GM18511 (cell line): ENCODE measurements around the gene EOLA1.
"Not testable (repeated sequence)": the region's sequence is repeated elsewhere in the genome, so short reads cannot be mapped to it uniquely, and the experiment has no call there.

Experiments used
- ATAC-seq: cut with Tn5 transposase; IDR thresholded peaks from one replicate; pipeline ENCODE4 v1.9.1; 2021; ENCODE audit warnings: mild to moderate bottlenecking, moderate library complexity; ENCODE audit not compliant: unreplicated experiment

The EOLA1 gene

DNA sequence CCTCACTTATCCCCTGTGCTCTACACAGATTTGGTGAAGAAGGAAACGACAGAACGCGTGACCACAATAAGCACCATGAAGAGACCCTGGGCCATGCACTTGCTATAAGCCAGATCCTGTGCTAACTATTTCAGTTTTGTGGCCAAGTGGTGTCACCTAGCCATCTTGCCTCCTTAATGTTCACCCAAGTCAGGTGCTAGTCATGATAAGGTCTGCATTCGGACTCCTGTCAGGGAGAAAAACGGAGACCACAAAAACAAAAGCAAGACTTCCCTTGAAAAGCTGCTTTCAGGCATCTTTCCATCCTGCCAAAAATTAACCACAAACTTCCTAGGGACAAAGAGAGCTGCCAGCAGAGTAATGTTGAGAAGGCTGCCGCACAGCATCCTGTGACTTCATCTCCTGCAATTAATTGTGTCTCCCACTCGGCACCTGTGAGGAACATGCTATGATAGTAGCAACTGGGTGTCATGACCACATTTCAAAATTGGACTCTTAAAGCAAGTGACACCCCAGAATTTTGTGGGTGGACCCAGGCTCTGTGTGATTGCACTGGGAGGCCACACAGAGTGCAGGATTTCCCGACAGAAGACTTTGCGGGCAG, 26.9 kb upstream of the EOLA1 start:
- no peak for ATAC-seq

DNA sequence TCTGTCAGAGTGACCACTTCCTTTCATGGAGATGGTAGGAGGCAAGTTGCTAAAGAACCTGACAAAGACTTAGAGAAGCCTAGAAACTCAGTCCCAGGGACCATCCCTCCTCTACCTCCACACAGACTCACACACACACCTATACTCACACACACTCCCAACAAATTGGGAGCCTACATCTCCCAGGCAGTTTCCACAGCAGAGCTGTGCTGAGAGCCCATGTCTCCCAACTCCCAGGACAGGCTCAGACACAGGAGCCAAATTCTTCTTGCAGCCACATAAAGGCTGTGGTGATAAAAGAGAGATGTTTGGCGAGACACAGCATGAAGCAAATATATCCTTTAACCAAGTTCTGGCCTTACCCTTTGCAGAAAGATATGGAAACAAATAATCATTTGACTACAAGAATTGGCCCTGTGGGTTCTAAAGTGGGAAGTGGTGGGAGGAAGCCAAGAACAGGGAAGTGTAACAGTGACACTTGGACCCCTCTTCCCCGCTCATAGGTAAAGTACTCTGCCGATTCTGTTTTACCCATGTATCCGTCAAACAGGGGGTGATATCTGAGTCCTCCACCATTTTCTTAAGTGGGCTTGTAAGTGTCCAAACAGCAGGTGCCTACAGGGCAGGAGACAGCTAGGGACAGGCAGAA, 24.7 kb upstream of the EOLA1 start:
- ATAC-seq = no peak

DNA sequence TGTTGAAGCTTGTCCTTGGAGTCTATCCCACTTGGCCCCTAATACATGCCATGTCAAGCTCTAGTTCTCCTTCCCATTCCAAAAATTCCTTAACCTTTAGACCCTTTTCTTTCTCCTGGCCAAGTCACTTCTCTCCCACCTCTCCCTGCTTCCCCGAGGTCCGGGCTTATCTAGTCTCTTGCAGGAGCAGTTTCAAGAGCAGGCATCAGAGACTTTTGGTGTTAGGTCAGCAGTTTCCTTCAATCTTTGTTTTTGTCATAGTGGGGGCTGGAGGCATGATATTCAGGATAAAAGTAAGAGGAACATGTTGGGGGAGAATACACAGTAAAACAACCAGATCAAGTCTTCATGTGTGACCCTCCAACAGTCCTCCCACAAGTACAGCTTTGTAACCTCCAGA, 24.2 kb upstream of the EOLA1 start:
- no peak for ATAC-seq

DNA sequence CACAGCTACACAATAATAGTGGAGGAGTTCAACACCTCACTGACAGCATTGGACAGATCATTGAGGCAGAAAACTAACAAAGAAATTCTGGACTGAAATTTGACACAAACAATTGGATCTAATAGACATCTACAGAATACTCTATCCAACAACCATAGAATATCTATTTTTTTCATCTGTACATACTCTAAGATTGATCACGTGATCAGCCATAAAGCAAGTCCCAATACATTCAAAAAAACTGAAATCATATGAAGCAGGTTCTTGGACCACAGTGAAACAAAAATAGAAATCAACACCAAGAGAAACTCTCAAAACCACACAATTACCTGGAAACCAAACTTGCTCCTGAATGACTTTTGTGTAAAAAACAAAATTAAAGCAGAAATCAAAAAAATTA, 23.5 kb upstream of the EOLA1 start:
- ATAC-seq = no peak

DNA sequence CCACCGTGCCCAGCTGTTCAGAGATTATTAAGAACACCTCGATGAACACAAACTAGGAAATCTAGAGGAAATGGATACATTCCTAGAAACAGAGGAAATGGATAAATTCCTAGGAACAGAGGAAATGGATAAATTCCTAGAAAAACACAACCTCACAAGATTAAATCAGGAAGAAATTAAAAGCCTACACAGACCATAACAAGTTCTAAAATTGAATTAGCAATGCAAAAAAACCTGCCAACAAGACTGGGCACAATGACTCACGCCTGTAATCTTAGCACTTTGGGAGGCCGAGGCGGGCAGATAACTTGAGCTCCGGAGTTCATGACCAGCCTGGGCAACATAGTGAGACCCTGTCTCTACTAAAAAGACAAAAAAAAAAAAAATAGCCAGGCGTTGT, 22.6 kb upstream of the EOLA1 start:
- ATAC-seq = no peak

DNA sequence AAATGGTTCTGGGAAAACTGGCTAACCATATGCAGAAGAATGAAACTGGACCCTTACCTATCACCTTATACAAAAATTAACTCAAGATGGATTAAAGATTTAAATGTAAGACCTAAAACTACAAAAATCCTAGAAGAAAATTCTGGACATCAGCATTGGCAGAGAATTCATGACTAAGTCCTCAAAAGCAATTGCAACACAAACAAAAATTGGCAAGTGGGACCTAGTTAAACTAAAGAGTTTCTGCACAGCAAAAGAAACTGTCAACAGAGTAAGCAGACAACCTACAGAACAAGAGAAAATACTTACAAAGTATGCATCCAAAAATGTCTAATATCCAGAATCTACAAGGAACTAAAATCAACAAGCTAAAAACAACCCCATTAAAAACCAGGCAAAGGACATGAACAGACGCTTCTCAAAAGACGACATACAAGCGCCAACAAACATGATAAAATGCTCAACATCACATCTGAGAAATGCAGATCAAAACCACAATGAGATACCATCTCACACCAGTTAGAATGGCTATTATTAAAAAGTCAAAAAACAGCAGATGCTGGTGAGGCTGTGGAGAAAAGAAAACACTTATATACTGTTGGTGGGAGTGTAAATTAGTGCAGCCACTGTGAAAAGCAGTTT, 20.1 kb upstream of the EOLA1 start:
- ATAC-seq = not testable (repeated sequence)

DNA sequence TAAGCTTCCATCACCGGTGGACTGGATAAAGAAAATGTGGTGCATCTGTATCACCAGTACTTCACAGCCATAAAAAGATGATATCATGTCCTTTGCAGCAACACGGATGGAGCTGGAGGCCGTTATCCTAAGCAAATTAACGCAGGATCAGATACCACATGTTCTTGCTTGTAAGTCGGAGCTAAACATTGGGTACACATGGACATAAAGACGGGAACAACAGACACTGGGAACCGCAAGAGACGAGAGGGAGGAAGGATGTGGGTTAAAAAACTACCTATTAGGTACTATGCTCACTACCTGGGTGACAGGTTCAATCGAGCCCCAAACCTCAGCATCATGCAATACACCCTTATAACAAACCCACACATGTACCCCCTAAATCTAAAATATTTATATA, 19.4 kb upstream of the EOLA1 start:
- no peak for ATAC-seq

DNA sequence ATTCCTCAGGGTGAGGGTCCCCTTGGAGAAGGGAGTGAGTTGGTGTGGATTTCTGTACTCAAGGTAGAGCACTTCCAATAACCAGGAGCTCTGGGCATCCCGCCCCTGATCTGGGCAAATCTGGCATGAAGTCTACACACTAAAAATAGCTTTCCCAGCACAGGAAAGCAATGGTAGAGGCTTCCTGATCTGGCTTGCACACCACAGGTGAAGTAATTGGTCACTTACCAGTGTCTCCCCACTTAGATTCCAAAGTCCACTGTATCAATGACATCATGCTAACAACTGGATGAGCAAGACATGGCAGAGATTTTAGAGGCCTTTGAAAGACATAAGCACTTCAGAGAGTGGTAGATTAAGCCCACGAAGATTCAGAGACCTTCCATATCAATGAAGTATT, 17.9 kb upstream of the EOLA1 start:
- ATAC-seq = no peak

DNA sequence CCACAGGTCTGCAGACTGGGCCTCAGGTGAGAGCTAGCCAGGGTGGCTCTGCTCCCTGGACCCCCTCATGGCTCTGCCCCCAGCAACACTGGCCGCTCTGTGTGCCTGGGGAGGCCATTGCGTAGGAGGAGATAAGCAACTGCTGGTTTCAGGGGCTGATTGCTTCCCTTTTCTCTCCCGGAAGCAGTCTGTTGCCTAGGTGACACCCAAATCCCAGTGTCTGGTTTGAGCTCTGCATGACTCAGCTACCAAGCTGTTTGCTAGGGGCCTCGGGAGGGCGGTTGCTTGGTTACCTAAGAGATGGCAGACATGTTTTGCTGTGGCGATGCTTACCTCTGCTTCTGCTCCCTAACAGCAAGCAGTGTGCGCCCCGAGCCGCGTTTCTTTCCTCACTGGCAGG, 15.4 kb upstream of the EOLA1 start:
- peak; percentile 91 for ATAC-seq

DNA sequence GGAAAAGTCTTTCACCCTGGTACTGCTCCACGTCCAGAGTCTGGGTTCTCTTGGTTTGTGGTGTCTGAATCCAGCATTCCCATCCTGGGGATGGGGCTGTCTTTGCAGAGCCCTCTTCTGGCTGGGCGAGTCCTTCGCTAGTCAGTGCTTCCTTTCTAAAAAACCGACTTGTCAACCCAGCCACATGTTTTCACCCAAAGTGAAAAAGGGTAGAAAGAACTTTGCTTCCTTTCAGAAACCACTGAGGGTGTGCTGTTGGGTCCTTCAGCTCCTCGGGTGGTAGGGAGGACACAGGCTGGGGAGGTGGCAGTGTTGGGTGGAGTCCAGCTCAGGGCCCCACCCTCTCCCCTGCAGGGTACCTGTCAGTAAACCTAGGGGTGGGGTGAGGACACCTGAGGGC, 14.9 kb upstream of the EOLA1 start:
- ATAC-seq = peak; percentile 52

DNA sequence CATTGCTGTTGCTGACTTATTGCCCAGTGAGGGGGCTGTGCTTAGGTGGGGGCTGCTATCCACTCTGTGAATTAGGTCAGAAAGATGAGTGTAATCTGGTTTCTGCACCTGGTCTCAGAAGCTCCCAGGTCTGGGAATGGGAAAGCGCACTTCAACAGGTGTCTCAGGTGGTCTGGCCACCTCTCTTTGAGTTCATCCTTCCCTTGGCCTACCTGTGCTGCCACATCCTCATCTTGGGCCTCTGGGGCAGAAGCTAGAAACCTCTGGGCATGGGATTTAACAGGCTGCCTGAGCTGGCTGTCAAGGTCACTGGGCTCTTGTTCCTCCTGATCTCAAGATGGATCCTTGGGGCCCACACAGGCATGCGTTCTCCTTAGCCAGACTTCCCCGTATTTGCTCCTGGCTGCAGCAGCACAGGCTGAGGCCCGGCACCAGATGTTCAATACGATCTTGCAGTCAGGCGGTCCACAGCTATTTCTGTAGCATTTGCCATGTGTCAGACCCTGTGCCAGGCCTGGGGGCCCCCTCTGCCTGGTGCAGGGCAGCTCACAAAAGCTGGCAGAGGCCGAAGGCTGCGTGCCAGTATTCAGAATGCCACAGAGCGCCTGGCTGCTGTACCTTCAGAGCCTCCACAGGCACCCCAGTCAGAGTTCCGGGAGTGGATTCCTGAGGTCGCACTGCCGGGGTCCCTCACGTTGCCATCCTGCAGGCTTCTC, 14.3 kb upstream of the EOLA1 start:
- ATAC-seq = not testable (repeated sequence)

DNA sequence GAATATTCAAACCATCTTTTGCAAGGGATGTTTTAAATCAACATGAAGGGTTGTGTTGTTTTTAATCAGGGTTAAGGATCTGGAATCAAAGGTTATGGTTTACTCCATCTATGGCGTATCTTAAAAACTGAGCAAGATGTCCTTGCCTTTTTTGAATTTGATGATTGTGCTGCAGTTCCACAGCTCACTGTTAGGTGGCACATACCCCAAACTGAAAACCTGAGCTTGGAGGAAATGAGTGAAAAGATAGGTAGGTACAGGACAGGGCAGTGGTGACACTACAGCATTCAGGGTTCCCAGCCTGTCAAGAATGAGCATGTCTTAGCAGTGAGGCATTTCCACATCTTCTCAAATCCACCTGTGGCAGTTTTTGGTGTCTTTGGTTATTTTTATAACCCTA, 13.1 kb upstream of the EOLA1 start:
- ATAC-seq = peak; percentile 21

DNA sequence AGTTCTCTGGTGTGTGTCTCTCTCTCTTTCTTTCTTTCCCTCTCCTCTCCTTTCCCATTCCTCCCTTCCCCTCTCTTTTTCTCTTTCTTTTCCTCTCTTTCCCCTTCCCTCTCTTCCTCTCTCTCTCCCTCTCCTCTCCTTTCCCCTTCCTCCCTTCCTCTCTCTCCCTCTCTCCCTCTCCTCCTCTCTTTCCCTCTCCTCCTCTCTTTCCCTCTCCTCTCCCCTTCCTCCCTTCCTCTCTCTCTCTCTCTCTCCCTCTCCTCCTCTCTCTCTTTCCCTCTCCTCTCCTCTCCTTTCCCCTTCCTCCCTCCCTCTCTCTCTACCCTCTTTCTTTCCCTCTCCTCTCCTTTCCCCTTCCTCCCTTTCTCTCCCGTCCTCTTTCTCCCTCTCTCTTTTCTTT, 12.4 kb upstream of the EOLA1 start:
- ATAC-seq = no peak

DNA sequence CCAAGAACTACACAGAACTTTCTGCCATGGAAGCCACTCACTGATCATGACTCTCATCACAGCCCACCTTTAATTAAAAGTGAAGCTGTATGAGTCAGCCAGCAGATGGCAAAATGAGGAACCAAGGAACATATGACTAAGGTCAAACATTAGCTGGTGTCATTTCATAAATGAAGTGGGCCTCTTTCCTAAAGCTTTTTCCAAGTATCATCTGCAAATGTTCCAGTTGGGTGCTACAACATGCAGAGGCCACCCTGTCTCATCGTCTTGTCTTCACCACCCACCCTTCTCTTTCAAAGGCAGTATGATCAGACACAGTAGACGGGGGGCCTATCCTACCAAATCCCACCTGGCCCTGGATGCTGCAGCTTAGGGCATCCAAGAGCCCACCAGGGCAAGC, 9.2 kb upstream of the EOLA1 start:
- peak; percentile 82 for ATAC-seq

DNA sequence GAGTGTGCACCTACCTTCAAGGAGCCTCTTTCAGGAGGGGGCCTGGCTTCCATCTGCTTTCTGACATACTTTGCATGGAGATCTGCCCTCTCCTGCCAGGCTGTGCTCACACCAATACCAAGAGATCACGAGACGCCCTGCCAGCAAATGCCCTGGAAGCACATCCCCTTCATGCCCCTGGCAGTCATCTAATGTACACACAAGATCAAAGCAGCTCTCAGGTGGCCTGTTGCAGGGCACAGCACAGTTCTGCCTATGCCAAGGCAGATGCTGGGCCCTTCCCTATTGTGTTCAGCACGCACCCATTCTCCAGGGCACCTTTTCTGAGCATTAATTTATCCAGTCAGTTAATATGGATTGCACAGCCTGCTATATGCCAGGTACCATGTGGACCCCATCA, 7.9 kb upstream of the EOLA1 start:
- ATAC-seq = not testable (repeated sequence)

DNA sequence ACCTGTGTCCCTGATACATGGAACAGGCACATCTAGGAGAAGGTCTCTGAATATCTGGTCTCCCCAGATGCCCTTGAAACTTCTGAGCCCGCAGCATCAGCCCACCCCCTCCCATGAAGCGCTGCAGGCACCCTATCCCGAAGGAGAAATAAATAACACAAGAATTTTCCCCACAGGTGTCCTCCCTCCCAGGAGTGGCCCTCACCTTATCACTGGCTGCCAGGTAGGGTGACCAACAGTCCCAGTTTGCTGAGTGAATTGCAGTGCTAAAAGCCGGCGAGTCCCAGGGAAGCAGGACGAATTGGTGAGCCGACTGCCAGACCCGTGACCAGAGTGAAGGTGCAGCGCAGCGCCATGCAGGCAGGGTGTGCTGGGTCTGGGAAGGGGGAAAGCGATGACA, 6.8 kb upstream of the EOLA1 start:
- ATAC-seq = not testable (repeated sequence)

DNA sequence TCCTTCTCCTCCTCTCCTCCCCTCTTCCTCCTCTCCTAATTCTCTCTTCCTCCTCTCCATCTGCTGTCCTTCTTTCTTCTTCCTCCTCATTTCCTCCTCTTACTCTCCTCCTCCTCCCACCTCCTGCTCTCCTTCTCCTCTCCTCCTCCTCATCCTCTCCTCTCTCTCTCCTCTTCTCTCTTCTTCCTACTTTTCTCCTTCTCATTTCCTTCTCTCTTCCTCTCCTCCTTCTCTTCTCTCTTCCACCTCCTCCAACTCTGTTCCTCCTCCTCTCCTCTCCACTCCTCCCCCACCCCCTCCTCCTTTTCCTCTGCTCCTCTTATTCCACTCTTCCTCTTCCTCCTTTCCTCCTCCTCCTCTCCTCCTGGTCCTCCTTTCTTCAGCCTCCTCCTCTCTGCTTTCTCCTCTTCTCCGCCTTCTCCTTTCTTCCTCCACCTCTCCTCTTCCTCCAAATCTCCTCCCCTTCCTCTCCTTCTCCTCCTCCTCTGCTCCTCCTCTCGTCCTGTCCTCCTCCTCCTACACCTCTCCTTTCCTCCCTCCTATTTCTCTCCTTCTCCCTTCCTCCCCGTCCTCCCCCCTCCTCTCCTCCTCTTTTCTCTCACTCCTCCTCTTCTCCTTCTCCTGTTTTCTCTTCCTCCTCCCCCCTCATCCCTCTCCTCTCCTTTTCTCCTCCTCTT, 5.7 kb upstream of the EOLA1 start:
- ATAC-seq = not testable (repeated sequence)

DNA sequence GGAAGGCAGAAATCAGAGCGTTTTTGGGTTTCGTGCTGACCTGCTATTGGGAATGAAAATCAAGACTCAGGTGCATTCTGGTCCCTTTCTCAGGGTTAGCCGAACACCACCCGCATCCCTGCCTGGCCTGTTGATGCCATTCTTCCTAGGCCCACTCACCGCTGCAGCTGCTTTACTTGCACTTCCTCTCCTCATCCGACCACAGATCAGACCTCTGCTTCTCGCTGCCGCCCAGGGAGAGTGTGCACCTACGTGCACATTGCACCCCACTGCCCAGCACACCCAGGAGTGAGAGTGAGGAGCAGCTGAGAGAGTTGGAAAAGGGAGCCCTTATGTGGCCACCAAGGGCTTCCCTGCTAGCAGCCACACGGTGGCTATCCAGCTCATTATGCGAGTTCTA, 3.3 kb upstream of the EOLA1 start:
- ATAC-seq = peak; percentile 15

DNA sequence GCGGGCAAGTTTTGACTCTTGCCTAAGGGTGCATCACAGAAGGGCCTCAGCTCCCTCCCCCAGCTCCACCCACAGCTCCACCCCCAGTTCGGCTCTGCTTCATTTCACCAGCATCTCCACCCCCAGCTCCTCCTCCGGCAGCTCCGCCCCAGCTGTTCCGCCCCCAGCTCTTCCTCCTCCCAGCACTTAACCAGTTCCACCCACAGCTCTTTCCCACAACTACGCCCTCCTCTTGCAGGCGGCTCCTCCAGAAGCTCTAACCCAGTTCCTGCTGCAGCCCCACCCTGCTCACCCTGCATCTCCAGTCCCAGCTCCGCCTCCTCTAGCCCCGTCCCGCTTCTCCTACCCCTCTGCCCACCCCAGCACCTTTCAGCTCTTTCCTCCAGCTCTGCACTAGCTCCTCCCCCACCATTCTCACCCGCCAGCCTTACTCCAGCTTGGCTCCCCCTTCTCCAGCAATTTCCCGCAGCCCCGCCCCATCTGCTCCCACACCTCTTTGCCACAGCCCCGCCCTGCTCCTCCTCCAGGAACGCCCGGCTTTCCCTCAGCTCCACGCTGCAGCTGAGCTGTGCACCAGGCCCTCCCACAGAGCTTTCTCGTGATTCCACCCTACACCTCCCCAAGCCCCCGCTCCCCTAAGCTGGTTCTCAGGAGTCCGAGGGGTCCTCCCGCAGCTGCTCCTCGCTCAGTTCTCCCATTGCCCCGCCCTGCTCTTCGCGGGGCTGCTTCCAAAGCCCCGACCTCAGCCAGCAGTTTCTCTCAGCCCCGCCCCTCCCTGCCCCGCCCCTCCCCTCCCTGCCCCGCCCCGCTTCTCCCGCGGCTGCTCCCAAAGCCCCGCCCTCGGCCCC, 1.3 kb upstream of the EOLA1 start:
- peak; percentile 39 for ATAC-seq

DNA sequence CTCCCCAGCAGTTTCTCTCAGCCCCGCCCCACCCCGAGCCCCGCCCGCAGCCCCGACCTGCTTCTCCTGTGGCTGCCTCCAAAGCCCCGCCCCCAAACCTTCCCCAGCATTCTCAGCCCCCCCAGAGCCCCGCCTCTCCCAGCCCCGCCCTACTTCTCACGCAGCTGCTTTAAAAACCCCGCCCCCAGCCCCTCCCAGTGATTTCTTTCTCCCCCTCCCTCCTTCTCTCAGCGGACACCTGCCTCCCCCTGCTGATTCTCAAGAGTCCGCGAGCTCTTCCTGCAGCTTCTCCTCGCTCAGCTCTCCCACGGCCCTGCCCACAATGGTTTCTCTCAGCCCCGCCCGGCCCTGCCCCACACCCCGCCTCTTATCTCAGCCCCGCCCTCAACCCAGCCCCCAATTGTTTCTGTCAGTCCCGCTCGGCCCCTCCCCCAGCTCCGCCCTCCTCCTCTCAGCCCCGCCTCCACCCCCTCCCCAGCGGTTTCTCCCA, 636 bp upstream of the EOLA1 start:
- ATAC-seq = peak; percentile 21
